K562 treated with DMSO at 1 percent for 12 hours (cell line): ENCODE measurements around the gene RDM1. TPM values are rescaled to one million over a fixed set of nuclear protein-coding genes. Genes with fewer than 3 reads are reported as not detected.

Experiments used
- total RNA-seq: library from RNA; unstranded; fragments of 300-600 nt; gene quantifications from 2 replicates; pipeline ENCODE4 v1.2.3, GENCODE V29; 2022; ENCODE audit not compliant: insufficient read depth

Gene RDM1
- total RNA-seq: 8.6 and 22.3 TPM in 2 replicates

GRCh38 chr17:35930211-35931065 lies at the start of gene RDM1:
Gene RDM1, minus strand, starts transcription at chr17:35930773. Its CDS starts 46 bp downstream, at chr17:35930727.

GRCh38 chr17:35943537-35943936 lies 13.0 kb upstream of the RDM1 start, which contains the start of gene LYZL6:
Gene LYZL6, minus strand, starts transcription at chr17:35943713. Its CDS starts 4,357 bp downstream, at chr17:35939356.

GRCh38 chr17:35879773-35880654 lies 50.6 kb downstream of the RDM1 start, which contains the start of gene CCL5:
Gene CCL5, minus strand, starts transcription at chr17:35880360.

GRCh38 chr17:35868737-35869136 lies 61.8 kb downstream of the RDM1 start, which contains the start of gene HEATR9:
Gene HEATR9, minus strand, starts transcription at chr17:35868891. Its CDS starts 149 bp downstream, at chr17:35868742.

Other genes with a start within 250 kb of the RDM1 start
- gene RASL10B, start 199.1 kb downstream of the RDM1 start, total RNA-seq: not detected in 2 replicates
- gene GAS2L2, start 177.5 kb downstream of the RDM1 start, total RNA-seq: not detected in 2 replicates
- gene C17orf50, start 169.9 kb downstream of the RDM1 start, total RNA-seq: not detected in 2 replicates
- gene MMP28, start 135.1 kb downstream of the RDM1 start, total RNA-seq: not detected in 2 replicates
- 64.6 and 167 TPM in 2 replicates for gene TAF15, start 121.3 kb downstream of the RDM1 start, total RNA-seq
- not detected in 2 replicates for gene HEATR9, start 61.9 kb downstream of the RDM1 start, total RNA-seq
- gene CCL5, start 50.4 kb downstream of the RDM1 start, total RNA-seq: not detected in 2 replicates
- gene LYZL6, start 12.9 kb upstream of the RDM1 start, total RNA-seq: not detected in 2 replicates
- gene CCL16, start 50.7 kb upstream of the RDM1 start, total RNA-seq: not detected in 2 replicates
- not detected in 2 replicates for gene CCL14, start 56.0 kb upstream of the RDM1 start, total RNA-seq
- not detected in 2 replicates for gene CCL15, start 70.8 kb upstream of the RDM1 start, total RNA-seq
- gene CCL23, start 87.2 kb upstream of the RDM1 start, total RNA-seq: not detected in 2 replicates
- not detected in 2 replicates for gene CCL18, start 133.5 kb upstream of the RDM1 start, total RNA-seq
- gene CCL3, start 159.4 kb upstream of the RDM1 start, total RNA-seq: not detected in 2 replicates
- gene CCL4, start 173.1 kb upstream of the RDM1 start, total RNA-seq: not detected in 2 replicates
- not detected in 2 replicates for gene TBC1D3B, start 245.9 kb upstream of the RDM1 start, total RNA-seq